Activated CD8-positive, alpha-beta memory T cell treated with anti-CD3 and anti-CD28 coated beads for 36 hours (primary cell): ENCODE data around the gene TMCC1. TPM values are rescaled to one million over a fixed set of nuclear protein-coding genes. Genes with fewer than 3 reads are reported as not detected.
"Not testable (repeated sequence)": the region's sequence is repeated elsewhere in the genome, so short reads cannot be mapped to it uniquely, and the experiment has no call there.

Experiments
- CTCF ChIA-PET: fragments of 350-600 bp; sonication (Branson Sonifier 250); formaldehyde crosslinking; loops from one replicate; lab custom pipeline; 2021; ENCODE audit warnings: antibody characterized with exemption; lab: Charles Lee
- POLR2A ChIA-PET: fragments of 350-600 bp; sonication (Branson Sonifier 250); formaldehyde crosslinking; loops from one replicate; lab custom pipeline; 2021; ENCODE audit warnings: antibody characterized with exemption; lab: Charles Lee
- total RNA-seq, 2 experiments: library from RNA; stranded (reverse); gene quantifications; one replicate each; pipeline ENCODE4 v1.2.3, GENCODE V29; 2021

Gene TMCC1
- total RNA-seq, 2 experiments from 2014 or later = 14.7 to 16.3 TPM

DNA sequence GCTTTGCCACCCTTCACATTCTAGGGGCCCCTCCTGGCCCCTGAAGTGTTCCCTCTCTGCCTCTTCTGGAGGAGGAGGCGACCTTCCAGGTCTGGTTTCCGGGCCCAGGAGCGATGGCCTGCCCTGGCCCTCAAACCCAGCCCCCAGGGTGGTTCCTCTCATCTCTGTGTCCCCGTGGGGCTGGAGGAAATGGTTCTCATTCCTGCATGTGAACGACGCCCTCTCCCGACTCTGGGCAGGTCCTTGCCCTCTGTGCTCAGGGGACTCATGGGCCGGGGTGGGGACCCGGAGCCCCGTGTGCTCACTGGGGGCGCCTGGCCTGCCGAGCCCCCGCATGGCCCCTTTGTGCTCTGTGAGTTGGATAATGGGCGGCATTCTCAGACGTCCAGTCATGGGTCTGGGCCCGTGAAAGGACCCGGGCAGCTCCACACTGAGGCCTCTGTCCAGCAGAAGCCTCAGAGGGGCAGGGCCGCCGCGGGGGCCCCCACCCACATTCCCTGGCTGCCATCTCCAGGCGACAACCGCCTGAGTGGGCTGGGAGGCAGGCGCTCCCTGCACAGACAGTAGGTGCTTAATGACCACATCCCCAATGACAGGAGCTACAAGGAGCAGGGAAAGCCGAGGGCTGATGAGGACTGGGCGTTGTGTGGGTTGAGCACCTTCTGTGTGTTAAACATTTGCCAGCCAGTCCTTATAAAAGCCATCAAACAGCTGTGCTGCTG is 281.5 kb downstream of the TMCC1 start:
- CTCF ChIA-PET = no interaction called here

DNA sequence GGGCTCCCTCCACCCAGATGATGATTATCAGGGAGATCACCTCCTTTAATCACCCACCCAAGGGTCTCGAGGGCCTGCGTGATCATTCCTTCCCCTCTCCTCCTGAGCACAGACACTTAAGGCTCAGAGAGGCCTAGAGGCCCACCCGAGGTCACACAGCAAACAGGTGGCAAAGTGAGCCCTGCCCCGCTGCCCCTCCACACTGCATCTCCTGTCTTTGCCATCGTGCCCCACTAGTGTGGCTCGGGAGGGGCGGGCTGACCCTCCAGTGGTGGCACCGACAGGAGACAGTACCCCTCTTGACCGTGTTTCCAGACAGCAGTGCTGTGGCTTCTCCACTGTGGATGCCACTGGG is 282.1 kb downstream of the TMCC1 start:
- ChIA-PET POLR2A (no interaction called here), CTCF (no interaction called here)

More for the DNA sequence above, 281.5 kb downstream of the TMCC1 start:
- POLR2A ChIA-PET = no interaction called here

DNA sequence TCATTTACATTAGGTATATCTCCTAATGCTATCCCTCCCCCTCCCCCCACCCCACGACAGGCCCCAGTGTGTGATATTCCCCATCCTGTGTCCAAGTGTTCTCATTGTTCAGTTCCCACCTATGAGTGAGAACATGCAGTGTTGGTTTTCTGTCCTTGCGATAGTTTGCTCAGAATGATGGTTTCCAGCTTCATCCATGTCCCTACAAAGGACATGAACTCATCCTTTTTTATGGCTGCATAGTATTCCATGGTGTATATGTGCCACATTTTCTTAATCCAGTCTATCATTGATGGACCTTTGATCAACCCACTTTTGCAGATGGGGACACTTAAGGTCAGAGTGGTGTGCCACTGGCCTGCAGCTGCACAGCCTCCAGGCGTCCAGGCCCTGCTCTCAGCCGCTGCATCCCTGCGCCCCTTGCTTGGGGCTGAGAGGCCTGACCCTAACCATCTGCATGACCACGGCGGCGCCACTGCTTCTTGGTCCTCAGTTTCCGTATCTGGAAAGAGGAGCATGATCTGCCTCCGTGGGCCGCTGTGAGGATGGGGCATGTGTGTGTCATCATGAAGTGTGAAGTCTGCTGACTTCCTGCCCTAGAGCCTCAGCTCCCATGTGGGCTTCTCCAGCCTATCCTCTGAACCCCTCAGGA is 282.6 kb downstream of the TMCC1 start:
- CTCF ChIA-PET, POLR2A ChIA-PET: not testable (repeated sequence)

GRCh38 chr3:129610276-129610675 is 283.2 kb downstream of the TMCC1 start:
- POLR2A ChIA-PET = no interaction called here
- CTCF ChIA-PET = no interaction called here

DNA sequence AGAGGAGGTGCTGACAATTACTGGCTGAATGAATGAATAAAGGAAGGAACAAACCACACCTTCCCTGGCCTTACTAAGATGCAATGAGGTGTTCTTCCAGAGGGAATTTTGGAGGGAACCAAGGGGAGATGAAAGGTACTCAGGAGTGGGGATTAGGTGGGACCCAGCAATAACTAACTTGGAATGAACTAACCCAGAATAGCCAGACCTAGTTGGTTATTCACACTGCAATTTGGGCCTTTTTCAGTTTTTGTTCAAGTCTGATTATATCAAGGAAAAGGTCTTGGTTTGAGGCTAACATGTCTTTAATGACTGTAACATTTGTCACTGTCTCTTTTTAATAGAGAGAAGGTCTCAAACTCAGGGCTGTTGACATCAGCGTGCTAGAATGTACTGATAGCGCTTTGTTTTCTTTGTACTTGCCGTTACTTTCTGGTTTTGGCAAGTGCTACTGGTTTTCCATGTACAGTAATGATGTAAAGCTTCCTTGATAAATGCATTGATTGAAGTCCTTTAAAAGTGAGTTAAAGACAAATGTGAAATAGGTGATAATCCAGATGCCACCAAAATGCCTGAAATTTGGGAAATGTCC is 283.8 kb downstream of the TMCC1 start:
- POLR2A ChIA-PET = no interaction called here
- CTCF ChIA-PET = no interaction called here

DNA sequence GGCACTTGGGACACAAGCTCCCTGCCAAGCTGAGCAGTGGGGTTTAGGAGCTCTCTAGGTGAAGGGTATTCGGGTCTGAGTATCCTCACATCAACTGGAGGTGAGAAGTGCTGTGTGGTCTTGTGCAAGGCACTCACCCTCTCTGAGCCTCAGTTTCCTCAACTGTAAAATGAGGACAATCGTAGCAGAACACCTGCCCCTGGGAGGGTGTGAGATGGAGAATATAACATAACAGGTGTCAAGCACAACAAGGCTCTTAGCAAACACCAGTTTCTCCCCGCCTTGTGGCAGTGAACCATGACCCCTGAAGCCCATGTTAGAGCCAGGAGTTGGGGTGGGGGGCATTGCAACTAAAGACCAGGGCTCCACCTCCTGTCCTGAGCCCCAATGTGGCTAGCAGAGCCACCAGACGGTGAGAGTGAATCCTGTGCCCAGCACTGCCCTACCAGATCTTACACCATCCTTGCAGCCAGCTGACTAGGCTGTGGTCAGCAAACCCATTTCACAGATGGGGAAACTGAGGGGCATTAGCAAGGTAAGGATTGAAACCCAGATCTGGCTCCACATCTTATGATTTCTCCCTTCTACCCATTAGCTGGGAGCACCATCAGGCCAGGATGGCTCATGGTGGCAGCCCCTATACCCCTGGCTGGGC is 284.4 kb downstream of the TMCC1 start:
- ChIA-PET POLR2A (no interaction called here), CTCF (no interaction called here)

DNA sequence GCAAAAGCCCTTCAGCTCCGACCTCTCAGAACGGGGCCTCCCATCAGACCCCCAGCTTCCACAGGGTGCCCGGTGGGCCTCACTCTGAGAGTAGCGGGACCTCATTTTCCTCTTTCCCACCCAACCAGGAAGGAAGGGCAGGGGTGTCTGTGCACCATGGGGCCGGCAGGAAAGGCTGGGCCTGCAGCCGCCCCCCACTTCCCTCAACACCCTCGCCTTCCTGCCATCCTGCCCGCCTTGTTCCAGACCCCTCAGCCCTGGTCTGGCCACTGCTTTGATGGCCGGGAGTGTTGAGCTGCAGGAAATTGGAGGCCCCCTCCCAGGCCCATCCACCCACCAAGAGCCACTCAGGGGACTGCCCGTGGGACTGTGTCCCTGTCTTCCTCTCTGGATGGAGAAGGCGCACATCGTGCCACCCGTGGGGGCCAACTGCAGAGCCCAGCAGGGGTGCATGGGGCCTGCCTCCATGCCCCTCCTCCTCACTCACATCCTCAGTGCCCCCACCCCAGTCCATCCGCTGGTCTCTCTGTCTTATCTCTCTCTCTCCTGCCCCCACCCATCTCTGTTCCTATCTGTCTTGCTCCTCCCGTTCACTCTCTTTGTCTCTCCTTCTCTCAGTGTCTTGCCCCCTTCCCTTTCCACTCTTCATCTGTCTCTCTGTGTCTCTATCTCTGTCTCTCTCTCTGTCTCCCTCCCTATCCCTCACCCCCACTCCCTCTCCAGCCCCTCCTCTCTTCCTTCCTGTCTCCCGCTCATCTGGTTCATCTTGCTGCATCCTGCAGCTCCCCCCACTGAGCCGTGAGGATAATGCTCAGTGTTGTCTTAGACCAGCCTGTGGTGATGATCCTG is 285.2 kb downstream of the TMCC1 start:
- CTCF ChIA-PET = no interaction called here
- POLR2A ChIA-PET = interaction anchor here (0.5 kb wide), 1 partner anchor 834 kb away, joined by 5 read pairs; no protein-coding TSS in a partner anchor

DNA sequence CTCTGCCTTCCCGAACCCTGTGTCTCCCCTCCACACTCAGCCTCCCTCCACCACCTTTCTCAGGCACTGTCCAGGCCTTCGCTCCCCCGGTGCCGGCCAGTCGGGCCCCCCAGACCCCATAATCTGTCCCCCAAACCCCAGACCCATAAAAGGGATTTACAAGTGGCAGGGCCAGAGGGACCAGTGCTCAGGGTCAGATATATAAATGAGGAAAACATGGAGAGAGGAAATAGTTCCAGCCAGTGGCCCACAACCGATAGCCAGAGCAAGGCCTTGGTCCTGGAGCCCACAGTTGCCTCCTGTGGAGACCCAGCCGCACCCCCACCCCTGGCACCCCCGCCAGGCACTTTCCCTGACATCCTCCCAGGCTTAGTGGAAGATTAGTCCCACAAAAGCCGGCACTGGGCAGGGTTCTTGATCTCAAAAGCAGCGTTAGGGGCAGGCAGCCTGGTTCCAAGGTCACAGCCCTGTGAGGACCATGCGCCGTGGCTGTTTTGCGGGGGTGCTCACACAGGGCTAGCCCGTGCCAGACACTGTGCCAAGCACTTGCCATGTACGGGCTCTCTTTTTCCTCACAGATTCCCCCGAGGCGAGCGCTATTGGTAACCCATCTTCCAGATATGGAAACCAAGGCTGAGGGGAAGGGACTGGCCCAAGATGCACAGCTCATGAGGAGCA is 286.0 kb downstream of the TMCC1 start:
- CTCF ChIA-PET = interaction anchor here (0.8 kb wide), 1 partner anchor 31 kb away, joined by 3 read pairs; no protein-coding TSS in a partner anchor
- POLR2A ChIA-PET = interaction anchor here (0.5 kb wide), 1 partner anchor 833 kb away, joined by 5 read pairs; no protein-coding TSS in a partner anchor

DNA sequence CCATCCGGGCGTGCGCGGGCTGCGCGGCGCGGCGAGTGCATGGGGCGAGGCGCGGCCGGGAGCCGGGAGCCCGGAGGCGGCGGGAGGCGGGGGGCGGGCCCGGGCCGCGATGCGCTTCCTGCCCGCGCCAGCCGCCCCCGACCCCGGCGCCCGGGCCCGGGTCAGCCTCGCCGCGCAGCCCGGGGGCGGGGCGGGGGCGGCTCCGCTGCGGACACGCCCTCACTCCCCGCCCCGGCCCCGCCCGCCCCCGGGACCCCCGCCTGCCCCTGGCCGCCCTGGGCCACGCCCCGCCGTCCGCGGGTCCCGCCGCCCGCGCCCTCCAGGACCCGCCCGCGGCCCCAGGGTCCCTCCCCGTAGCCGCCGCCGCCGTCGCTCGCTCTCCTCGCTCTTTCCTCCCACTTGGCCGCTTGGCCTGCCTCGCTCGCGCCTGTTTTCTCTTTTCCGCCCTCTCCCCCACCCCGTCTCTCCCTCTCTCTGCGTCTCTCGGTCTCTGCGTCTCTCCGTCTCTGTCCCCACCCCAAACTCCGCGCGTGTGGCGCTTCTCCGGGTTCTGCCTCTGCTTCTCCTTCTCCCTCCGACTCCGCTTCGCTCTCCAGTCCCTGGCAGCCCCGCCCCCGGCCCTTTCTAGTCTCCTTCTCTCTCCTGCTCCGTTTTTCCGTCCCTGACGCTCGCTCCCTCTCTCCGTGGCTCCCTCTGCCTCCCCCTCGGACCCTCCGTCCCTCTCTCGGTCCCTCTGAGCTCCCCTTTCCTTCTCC is 286.7 kb downstream of the TMCC1 start, which contains the start of gene PLXND1:
TSS of gene PLXND1 (minus strand) at position 41 of the 755 bp plus-strand sequence. CDS start at position 4, 37 bp downstream.
- POLR2A ChIA-PET = no interaction called here

DNA sequence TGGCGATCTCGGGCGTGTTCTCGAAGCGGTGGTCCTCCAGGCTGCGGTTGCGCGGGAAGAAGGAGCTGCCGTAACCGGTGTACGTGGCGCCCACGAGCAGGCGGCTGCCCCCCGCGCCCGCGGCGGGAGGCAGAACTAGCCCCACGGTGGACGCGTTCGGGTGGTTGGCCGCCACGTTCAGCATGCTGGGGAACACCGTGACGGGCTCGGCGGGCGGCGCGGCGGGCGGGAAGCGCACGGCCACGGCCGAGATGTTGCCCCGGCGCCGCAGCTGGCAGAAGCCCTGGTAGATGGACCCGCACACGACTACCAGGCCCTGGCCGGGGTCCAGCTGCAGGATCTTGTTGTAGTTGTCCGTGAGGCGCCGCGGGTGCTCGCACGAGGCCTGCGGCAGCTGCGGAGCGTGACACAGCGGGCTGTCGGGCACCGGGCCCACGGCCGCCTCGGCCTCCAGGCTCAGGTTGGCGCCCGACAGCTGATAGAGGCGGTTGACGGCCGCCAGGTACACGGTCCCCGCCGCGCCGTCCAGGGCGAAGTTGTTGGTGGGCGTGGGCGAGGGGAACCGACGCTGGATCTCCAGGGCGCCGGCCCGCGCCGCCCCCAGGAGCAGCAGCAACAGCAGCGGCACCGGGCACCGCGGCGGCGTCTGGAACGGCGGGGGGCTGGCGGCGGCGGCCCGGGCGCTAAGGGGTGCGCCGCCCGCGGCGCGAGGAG is 287.4 kb downstream of the TMCC1 start:
- ChIA-PET CTCF (interaction anchor here (0.8 to 1.7 kb wide), 4 partner anchors 9 to 335 kb away, joined by 3 to 7 read pairs (median 4); no protein-coding TSS in a partner anchor), POLR2A (interaction anchor here (0.6 to 1.1 kb wide), 3 partner anchors 9 to 286 kb away, joined by 3 to 4 read pairs (median 3); no protein-coding TSS in a partner anchor)

More for the DNA sequence above, 286.7 kb downstream of the TMCC1 start, which contains the start of gene PLXND1:
- CTCF ChIA-PET = interaction anchor here (0.8 to 1.7 kb wide), 2 partner anchors 21 to 30 kb away, joined by 3 to 5 read pairs; no protein-coding TSS in a partner anchor

- POLR2A ChIA-PET = interaction anchor here (0.5 to 1.1 kb wide), 4 partner anchors 9 to 322 kb away, joined by 3 to 4 read pairs (median 3); no protein-coding TSS in a partner anchor
- CTCF ChIA-PET = interaction anchor here (0.8 to 1.7 kb wide), 4 partner anchors 8 to 336 kb away, joined by 3 to 7 read pairs (median 4); no protein-coding TSS in a partner anchor
Measured at GRCh38 chr3:129605203-129605921, 288.1 kb downstream of the TMCC1 start.

DNA sequence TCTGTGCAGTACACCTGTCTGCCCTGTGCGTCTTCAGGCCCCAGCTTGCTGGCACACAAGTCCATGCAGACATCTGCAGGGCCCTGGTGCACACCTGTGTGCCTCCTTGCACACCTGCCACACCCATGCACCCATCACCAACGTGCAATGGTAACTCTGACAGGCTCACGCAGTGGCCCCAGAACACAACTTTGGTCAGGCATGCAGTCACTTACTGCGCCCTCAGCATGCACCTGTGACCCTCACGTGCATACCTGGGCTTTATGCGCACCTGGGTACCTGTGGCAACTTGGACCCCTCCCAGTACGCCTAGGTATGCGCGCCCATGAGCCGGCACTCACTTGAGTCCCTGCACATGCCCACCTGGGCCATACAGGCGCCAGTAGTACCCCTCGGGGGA is 288.7 kb downstream of the TMCC1 start:
- POLR2A ChIA-PET = interaction anchor here (0.5 kb wide), 1 partner anchor 321 kb away, joined by 3 read pairs; no protein-coding TSS in a partner anchor
- CTCF ChIA-PET = interaction anchor here (1.7 kb wide), 1 partner anchor 23 kb away, joined by 5 read pairs; no protein-coding TSS in a partner anchor

- ChIA-PET CTCF (no interaction called here), POLR2A (no interaction called here)
Measured at GRCh38 chr3:129603991-129604749, 289.3 kb downstream of the TMCC1 start.

DNA sequence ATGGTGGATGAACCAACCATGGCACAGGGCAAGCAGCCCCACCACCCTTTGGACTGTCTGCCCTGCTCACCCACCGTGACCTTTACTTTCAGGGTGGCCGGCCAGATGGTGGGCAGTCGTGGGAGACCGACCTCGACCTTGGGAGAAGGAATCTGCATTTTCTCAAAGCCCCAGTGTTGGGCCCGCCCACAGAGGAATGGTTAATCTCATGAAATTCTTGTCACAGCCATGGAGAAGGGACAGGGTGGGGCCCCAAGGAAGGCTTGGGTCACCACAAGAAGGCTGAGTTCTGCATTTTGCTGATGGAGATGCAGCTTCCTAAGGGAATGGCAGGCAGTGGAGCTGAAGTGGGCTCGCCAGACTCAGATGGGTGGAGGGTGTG is 290.0 kb downstream of the TMCC1 start:
- POLR2A ChIA-PET = no interaction called here
- CTCF ChIA-PET = no interaction called here
